GM10847 (cell line): Measurements from ENCODE around the gene MBD6.

Source experiments
- POLR2A ChIP-seq: IDR thresholded peaks from 2 replicates; pipeline ENCODE4 v1.6.1; 2011; ENCODE audit not compliant: insufficient read length; ENCODE audit errors: extremely low read depth

MBD6 gene

DNA sequence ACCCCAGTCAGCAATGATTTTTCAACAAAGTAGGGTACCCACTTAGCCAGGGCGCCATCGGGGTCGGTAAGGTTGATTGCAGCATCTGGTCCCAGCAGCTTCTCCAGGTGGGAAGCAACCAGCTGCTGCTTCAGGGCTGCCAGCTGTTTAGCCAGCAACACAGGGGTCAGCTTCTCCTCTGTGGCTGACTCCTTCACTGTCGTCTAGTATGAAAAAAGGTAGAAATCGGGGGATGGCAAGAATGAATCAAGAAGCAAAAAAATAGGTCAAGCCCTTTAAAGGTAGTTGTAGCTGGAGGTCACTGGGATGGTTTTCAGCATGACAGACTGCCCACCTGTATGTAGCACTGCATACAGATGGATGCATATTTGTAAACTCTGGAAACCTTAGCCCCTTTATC, 11.6 kb downstream of the MBD6 start:
- TF ChIP-seq POLR2A, result no peak

DNA sequence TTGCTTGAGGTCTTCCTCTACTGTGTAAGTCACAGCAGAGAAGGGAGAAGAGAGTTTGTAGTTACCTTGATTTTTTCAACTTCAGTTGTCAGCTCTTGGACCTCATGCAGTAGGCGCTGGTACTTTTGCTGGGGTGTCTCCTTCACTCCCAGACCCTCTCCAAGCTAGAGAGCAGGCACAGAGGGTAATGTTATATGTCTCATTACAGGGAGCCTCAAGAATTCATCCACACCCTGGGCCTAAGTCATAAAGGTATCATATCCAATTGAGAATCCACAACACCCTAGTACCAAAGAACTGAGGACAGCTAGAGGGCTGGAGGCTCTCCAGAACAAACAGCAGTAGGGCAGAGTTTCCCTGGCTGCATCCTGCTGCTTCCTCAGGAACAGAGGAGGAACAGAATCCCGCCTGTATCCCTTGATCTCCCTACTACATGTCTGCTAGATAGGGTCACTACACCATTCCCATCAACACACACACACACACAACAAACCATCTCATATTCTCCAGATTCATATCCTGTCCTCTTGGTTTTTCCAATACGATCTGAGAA, 12.4 kb downstream of the MBD6 start:
- no peak for TF ChIP-seq POLR2A

DNA sequence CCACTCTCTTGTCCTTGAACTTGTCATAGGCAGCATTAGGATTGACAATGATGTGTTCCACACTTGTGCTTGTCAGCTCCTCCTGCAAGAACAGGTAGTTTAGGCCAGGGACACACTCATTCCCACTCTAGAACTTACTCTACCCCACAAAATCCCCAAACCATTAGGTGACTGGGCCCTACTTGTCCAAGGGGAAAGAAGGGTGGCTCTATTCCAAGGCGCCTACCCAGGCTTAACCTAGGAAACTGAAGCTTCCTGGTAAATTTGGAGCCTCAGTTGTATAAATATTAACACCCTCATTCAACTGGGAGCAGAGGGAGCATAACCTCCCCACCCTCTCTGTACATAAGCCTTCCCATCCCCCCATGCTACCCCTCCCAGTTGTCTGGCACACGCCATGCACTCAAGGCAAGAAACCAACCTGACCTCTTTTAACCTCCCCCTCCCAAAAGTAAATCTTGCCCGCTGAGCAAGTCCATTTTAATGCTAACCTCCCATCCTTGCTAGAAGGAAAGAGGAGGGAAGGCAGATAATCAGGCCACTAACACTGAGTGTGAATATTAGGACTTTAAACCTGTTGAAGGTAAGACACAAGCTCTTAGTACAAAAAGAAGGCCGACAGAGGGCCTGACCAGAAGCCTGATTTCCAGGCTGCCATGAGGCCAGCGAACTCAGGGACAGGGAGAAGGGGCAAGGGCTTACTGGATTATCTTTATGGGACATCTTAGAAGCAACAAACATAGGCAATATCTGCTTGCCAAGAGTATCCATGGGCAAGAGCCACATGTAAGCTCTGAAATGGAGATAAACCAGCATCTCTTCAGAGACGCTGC, 13.4 kb downstream of the MBD6 start:
- no peak for TF ChIP-seq POLR2A

DNA sequence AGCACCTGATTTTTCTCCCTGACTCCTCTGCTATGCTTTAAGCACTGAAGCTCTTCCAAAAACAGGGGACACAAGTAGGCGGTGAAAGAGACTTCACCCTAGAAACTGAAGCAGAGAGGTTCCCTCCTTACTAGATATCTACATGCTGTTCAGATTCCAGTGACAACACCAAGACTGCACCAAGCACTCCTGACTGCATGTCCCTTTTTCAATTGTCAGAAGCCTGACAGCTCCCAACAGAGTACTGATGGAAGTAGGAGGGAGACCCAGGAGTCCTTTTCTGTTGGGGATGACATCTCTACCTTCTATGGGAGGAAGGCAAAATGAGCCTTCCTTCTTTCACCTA, 13.9 kb downstream of the MBD6 start:
- no peak for TF ChIP-seq POLR2A

DNA sequence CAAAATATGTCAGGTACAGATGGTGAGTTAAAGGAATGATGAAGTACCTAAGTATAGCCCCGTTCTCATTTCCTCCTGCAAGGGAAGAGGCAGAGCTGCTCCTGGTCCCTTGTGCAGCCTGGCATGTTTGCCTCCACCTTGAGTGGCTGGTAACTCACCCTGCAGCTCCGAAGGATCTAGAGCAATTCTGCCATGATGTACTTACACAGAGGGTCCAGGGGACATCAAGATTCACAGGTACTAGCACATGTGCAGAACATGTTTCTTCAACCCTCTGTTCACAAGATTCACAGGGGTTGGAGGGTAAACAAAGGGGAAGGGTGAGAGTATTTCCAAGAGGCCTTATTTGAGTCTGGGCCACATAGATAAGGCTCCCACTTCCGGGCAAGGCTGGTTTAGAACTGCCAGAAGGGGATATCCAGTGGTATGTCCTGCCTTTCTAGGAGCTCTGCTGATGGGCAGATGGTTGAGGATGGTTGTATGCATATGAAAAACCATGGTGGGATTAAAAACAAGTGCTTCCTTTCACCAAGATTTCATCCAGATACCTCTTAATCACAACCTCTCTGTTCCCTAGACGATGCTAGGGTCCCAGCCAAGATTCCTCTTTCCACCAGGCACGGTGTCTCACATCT, 16.6 kb downstream of the MBD6 start:
- TF ChIP-seq POLR2A, result no peak

DNA sequence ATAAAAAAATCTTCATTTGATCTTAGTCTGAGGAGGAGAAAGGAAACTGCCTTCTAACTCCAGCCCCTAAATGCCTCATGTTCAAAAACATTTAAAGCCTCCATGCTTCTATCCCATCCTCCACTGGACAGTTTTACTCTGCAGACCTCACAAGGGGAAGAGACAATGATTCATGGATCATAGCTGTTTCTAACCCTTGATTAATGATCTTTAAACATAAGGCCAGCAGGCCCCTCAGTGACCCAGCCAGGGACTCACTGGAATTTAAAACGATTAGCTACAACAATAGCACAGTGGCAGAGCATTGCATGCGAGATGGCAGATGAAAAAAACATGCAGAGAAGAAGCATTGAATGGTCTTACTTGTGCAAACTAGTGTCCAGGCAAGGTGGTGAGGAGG, 18.4 kb downstream of the MBD6 start:
- TF ChIP-seq POLR2A, result no peak

DNA sequence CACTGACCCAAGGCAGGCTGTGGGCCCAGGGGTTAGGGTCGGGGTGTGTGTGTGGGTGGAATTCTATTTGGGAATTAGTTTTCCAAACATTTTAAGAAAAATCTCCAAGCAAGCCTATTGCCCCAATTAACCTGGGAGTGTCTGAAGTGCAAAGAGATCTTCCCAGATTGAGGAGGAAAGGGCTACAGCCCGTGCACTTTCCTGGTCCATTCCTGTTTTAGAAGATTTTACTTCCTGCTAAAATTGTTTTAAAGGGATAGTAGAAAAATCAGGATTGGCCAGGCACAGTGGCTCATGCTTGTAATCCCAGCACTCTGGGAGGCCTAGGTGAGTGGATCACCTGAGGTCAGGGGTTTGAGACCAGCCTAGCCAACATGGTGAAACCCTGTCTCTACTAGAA, 19.1 kb downstream of the MBD6 start:
- no peak for TF ChIP-seq POLR2A

DNA sequence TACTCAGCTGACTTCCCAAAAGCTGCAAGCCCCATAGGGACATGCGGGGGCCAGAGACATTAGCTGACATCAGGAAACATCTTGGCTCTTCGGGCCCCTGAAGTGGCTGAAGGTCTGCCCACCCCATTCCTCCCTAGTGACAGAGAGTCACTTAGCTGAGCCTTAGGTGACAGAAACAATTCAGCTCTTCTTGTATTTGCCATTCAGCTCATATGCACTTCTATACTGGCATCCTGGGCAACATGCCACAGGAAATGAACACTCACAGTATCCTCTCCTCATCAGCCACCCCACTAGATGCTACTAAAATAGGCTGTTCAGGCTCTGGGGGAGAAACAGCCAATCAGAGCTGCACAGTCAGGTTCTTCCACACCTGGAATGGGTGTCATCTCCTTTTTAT, 21.0 kb downstream of the MBD6 start:
- no peak for TF ChIP-seq POLR2A

DNA sequence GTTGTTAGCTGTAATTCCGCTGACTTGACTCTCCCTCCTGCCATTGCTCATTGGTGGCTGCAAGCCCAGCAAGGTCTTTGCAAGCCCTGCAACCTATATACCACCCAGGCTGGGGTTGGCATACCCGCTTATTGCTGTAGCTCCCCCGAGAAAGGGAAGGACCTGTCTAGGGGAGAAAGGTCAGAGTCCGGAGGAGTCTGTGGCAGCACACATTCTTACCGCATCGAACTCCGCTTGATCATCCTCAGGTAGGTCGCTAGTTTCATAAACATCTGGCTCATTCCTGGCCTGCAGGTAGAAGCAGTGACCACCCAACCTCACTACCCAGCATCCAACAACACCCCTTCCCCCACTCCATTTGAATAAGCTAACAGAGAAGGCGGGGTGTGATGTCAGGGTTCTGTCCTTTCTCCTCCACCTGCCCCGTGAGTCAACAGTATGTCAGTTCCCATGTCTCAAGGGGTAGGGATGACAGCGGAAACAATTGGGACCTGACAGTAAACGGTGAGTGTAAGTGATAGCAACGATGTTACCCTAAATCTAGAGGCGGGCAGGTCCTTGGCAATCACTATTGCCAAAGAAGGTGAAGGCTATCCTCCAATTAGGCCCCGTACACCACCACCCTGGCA, 23.3 kb downstream of the MBD6 start:
- no peak for TF ChIP-seq POLR2A

DNA sequence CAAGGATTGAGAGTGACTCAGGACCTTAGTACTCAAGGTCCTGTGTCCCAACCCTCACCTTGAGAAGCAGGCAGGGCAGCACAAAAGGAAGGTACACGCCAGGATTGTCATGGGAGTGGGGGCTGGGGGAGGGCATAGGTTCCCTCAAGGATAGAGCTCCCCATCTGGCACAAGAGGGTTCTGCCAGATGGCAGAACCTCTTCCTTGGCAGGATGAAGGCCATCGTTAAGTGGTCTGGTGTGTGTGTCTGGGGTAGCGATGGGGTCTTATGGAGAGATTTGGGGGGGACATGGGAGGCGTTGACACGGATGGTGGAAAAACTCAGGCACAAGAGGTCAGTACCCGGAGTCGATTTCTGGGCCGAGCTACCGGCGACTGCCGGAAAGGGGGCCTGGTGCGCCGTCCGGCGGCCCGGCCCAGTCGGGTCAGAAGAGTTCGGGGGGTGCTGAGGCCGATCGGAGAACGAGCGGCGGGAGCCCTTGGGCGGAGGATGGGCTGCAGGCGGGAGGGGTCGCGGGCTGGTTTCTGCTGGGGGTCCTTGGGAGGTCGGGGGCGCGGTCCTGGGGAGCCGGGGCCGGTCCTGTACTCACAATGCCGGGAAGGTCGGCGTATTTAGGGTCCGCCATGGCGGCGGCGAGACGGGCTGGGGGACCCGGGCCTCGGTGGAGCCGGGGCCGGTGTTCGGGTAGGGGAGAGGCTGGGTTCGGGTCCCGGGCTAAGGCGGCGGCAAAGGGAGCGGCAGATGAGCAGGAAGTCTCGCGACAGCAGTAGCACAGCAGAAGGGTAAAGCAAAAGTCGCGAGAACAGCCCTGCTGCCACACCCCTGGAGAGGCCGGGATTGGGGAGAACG, 24.0 kb downstream of the MBD6 start, which contains the start of gene DCTN2:
TSS of gene DCTN2 (minus strand) at position 755 of the 850 bp plus-strand sequence. CDS start at position 626, 129 bp downstream.
- no peak for TF ChIP-seq POLR2A

DNA sequence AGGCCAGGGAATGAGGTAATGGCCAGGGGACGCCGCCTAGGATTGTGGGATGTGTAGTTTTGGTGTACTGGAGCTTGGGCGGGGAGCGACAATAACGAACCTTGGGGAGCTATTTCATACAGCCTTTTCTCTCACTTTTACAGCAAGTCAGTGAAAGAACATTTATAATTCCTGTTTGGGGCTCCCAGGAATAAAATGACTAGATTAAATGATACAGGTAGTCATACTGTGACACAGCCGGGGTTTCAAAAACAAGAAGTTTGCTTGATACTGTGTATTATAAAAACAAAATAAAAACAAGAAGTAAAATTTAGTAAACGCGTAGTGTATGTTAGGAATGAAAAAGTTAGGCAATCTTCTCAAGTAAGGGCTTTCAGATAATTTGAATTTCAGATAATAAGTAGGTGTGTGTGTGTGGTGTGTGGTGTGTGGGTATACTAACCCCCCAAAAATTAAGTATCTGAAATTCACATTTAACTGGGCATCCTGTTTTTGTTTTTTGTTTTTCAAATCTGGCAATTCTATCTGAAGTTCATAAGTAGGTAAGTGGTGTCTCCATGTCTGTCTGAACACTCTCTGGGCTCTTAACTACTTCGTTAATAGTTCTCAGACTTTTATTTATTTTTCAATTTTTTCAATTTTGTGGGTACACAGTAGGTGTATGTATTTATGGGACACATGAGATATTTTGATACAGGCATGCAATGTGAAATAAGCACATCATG, 24.8 kb downstream of the MBD6 start:
- TF ChIP-seq POLR2A, result no peak

DNA sequence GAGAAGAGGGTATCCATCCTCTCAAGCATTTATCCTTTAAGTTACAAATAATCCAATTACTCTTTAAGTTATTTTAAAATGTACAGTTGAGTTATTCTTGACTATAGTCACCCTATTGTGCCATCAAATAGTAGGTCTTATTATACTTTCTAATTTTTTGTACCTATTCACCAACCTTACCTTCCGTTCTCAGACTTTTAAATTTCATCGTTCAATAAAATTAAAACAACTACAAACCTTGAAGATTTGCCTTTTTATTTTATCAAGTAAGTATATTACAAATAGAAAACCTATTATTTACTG, 25.3 kb downstream of the MBD6 start:
- no peak for TF ChIP-seq POLR2A

DNA sequence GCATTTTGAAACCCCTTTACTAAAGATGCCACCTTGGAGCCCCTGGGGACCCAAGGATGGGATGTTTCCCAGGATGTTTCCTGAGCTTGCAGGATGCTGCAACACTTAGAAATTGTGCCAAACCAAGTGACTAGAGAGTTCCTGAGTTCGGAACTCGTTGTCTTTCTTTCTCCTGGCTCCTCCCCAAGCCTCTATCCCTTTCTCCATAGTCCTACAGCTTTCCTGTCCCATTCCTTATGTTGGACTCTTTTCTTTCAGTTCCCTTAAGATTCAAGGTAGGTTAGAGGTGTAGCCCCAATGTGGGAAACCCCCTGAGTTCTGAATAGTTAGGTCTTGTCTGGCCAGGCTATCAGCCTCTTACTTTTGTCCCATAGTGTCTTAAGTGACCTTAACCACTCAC, 25.9 kb downstream of the MBD6 start:
- TF ChIP-seq POLR2A, result no peak

DNA sequence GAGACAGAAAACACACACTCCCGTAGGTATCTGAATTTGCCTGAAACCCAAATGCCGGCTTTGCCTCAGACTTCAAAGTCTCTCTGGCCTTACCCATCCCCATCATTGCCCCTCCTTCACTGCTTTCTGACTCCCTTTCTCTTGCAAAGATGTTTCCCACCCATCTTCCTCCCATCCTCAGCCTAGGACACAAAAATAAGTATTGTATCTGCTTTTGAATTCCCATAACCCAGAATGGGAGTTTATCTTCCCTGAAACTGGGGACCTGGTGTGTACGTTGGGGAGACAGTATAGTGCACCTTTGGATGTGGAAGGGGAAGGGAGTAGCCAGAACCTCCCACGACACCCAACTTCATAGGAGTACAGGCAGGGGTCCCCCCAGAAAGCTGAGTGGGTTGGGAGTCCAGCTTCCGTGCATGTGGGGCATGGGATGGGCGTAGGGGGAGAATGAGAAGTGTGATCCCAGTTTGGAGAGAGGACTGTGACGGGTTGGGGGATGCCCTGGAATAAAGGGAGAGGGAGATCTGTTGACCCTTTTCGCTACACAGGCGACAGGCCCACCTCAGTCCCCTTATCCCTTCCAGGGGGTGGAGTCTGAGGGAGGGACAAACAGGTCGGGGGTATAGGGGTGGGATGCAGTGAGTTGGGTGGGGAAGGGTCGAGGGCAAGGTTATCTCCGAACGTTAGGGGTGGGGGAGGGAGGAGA, 26.7 kb downstream of the MBD6 start:
- no peak for TF ChIP-seq POLR2A
